Measurements from ENCODE around the gene RAB11FIP4. TPM values are rescaled to one million over a fixed set of nuclear protein-coding genes. Genes with fewer than 3 reads are reported as not detected.

RAB11FIP4 gene
- total RNA-seq, 1 experiment from 2014 or later: 15.1 TPM

DNA sequence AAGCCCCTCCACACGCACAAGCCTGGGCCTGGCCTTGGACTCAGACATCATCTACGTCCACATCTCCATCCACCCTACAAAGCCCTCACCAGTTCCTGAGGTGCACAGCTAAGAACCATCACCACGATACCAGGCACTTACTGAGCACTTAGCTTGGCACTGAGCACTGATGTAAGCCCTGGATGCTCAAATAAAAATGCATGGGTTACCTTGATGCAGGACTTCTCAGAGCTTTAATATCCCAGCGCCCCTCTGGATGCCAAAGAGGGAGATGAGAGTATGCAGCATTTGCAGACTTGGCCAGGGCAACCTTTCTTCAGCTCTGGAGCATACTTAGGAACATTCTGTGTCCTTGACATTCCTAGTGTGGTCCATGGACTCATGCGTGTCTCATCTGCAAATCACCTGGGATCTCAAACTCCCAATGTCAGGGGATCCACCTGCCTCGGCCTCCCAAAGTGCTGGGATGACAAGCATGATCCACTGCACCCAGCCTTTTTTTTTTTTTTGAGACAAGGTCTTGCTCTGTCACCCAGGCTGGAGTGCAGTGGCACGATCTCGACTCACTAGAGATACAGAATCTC lies 69.8 kb downstream of the RAB11FIP4 start:
- CTCF ChIA-PET: no interaction called here
- no peak overlapping the region for H3K9ac ChIP-seq (ENCODE audit: low read length)
- ATAC-seq (no peak), DNase-seq (ENCODE audit: low read depth, low spot score) (no peak)
- H4K20me1 ChIP-seq (ENCODE audit: insufficient read depth): no peaks in the 10 kb centered on the region
- H3K79me2 ChIP-seq (ENCODE audit: insufficient read depth, low read length): no peaks in the 10 kb centered on the region
- H3K27me3 ChIP-seq (ENCODE audit: insufficient read depth, low read length): no peaks in the 10 kb centered on the region
- H3K27ac ChIP-seq (ENCODE audit: low read depth, low read length): no peak overlapping the region
- intact Hi-C loops (cut with micrococcal nuclease): no loop called here
- H3K9me2 ChIP-seq (ENCODE audit: insufficient read depth): no peaks in the 10 kb centered on the region
- H3K36me3 ChIP-seq (ENCODE audit: control insufficient read depth in 1 of 2, insufficient read depth in 2 of 2, low read length in 2 of 2): no peaks in the 10 kb centered on the region
- H3K4me3 ChIP-seq (replicated peaks in 1 of 2; ENCODE audit: low read depth in 1 of 2, low read length in 2 of 2): no peak overlapping the region
- no peaks in the 10 kb centered on the region for H3K9me3 ChIP-seq (ENCODE audit: control insufficient read depth in 1 of 2, insufficient read depth in 1 of 2, low read depth in 1 of 2, low read length in 2 of 2)
- no peak overlapping the region for H3K4me2 ChIP-seq (ENCODE audit: low read length)
- TF ChIP-seq, protein P1, sequence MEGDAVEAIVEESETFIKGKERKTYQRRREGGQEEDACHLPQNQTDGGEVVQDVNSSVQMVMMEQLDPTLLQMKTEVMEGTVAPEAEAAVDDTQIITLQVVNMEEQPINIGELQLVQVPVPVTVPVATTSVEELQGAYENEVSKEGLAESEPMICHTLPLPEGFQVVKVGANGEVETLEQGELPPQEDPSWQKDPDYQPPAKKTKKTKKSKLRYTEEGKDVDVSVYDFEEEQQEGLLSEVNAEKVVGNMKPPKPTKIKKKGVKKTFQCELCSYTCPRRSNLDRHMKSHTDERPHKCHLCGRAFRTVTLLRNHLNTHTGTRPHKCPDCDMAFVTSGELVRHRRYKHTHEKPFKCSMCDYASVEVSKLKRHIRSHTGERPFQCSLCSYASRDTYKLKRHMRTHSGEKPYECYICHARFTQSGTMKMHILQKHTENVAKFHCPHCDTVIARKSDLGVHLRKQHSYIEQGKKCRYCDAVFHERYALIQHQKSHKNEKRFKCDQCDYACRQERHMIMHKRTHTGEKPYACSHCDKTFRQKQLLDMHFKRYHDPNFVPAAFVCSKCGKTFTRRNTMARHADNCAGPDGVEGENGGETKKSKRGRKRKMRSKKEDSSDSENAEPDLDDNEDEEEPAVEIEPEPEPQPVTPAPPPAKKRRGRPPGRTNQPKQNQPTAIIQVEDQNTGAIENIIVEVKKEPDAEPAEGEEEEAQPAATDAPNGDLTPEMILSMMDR (IDR thresholded peaks at IDR 0.05 in 2 of 3, conservative IDR thresholded peaks at IDR 0.05 in 1 of 3; ENCODE audit: borderline replicate concordance in 1 of 3, insufficient read depth in 1 of 3, low read depth in 2 of 3, low read length in 2 of 3): no peak
- no peak for TF ChIP-seq EGR1 (IDR thresholded peaks at IDR 0.05; ENCODE audit: low read depth)
- TF ChIP-seq RAD21 (IDR thresholded peaks at IDR 0.05; ENCODE audit: low read depth): no peak
- TF ChIP-seq ZNF274 (IDR thresholded peaks at IDR 0.05; ENCODE audit: low read depth, low read length): no peak
- TF ChIP-seq EZH2phosphoT487 (IDR thresholded peaks at IDR 0.05; ENCODE audit: borderline replicate concordance): no peak
- TF ChIP-seq ELF1 (IDR thresholded peaks at IDR 0.05; ENCODE audit: borderline replicate concordance, low read depth): no peak
- TF ChIP-seq, protein P2, sequence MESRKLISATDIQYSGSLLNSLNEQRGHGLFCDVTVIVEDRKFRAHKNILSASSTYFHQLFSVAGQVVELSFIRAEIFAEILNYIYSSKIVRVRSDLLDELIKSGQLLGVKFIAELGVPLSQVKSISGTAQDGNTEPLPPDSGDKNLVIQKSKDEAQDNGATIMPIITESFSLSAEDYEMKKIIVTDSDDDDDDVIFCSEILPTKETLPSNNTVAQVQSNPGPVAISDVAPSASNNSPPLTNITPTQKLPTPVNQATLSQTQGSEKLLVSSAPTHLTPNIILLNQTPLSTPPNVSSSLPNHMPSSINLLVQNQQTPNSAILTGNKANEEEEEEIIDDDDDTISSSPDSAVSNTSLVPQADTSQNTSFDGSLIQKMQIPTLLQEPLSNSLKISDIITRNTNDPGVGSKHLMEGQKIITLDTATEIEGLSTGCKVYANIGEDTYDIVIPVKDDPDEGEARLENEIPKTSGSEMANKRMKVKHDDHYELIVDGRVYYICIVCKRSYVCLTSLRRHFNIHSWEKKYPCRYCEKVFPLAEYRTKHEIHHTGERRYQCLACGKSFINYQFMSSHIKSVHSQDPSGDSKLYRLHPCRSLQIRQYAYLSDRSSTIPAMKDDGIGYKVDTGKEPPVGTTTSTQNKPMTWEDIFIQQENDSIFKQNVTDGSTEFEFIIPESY (IDR thresholded peaks at IDR 0.05; ENCODE audit: extremely low read depth, insufficient replicate concordance, low read length): no peak
- no peak for TF ChIP-seq JUND (IDR thresholded peaks at IDR 0.05)
- TF ChIP-seq EZH2 (IDR thresholded peaks at IDR 0.05): no peak
- no peak for TF ChIP-seq POLR2AphosphoS5 (IDR thresholded peaks at IDR 0.05; ENCODE audit: low read depth, low read length)
- TF ChIP-seq YY1 (IDR thresholded peaks at IDR 0.05; ENCODE audit: extremely low read depth, insufficient replicate concordance, low read depth, low read length): no peak
- TF ChIP-seq FOSL1 (IDR thresholded peaks at IDR 0.05; ENCODE audit: low read depth): no peak
- TF ChIP-seq TCF7L2 (IDR thresholded peaks at IDR 0.05; ENCODE audit: borderline replicate concordance, extremely low read depth, insufficient read depth, insufficient read length): no peak
- no peak for TF ChIP-seq SP1 (IDR thresholded peaks at IDR 0.05; ENCODE audit: low read depth)
- BruUV-seq (replicated peaks): no TSS peak
- POLR2A ChIA-PET: interaction anchor here (1.3 kb wide), 1 partner anchor 26 kb away, joined by 4 read pairs; no protein-coding TSS in a partner anchor
- H2AFZ ChIP-seq (ENCODE audit: low read depth, low read length, poor library complexity, severe bottlenecking): no peak overlapping the region
- RAD21 ChIA-PET (ENCODE audit: low non-redundant PET in 1 of 2, low total read pairs in 2 of 2, uncharacterized antibody in 2 of 2, unreplicated experiment in 2 of 2): no interaction called here
- H3K4me1 ChIP-seq (ENCODE audit: control insufficient read depth in 1 of 2, insufficient read depth in 2 of 2, low read length in 2 of 2): no peaks in the 10 kb centered on the region

All from HCT116 (cell line).